OCI-LY1 (cell line): ENCODE measurements around the gene TMX1.

ENCODE experiments used
- EZH2 ChIP-seq: fragments of 200-600 bp; sonication (generic), shearing (Covaris generic); IDR thresholded peaks from 2 replicates; pipeline ENCODE4 v1.8.0; 2017; ENCODE audit warnings: borderline replicate concordance, mixed run types, mild to moderate bottlenecking, antibody characterized with exemption, low read length, moderate library complexity, mixed read lengths
- TF ChIP-seq, protein P1 (sequence below): fragments of 200-600 bp; sonication (generic), shearing (Covaris generic); IDR thresholded peaks from 2 replicates; pipeline ENCODE4 v1.5.1; 2017; ENCODE audit warnings: mild to moderate bottlenecking, antibody characterized with exemption, low read length, moderate library complexity, mixed read lengths

DNA sequence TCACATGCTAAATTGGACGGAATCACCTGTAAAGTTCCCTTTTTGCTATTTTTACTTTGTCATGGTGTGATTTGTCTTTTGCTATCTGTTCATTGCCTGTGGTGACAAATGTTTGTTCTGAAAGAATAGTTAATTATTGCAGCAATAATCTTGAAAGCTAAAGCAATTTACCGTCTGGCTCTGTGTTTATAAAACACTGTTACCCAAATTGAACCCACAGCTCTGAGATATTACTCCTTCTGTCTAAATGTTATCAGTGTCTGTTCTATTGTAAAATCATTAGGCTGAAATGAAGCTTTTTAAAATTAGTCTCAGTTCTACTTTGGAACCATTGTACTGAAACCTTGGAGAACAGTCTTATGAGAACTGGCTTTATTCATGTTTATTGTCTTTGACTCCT, 42.5 kb downstream of the TMX1 start:
- TF ChIP-seq, protein P1, sequence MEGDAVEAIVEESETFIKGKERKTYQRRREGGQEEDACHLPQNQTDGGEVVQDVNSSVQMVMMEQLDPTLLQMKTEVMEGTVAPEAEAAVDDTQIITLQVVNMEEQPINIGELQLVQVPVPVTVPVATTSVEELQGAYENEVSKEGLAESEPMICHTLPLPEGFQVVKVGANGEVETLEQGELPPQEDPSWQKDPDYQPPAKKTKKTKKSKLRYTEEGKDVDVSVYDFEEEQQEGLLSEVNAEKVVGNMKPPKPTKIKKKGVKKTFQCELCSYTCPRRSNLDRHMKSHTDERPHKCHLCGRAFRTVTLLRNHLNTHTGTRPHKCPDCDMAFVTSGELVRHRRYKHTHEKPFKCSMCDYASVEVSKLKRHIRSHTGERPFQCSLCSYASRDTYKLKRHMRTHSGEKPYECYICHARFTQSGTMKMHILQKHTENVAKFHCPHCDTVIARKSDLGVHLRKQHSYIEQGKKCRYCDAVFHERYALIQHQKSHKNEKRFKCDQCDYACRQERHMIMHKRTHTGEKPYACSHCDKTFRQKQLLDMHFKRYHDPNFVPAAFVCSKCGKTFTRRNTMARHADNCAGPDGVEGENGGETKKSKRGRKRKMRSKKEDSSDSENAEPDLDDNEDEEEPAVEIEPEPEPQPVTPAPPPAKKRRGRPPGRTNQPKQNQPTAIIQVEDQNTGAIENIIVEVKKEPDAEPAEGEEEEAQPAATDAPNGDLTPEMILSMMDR: no peak
- no peak for TF ChIP-seq EZH2
